D341Med (cell line): ENCODE data around the gene RNF180.

Source experiments
- DNase-seq: peaks from one replicate; pipeline ENCODE4 v3.0.0; 2012; ENCODE audit warnings: low spot score

The RNF180 gene, protein sequence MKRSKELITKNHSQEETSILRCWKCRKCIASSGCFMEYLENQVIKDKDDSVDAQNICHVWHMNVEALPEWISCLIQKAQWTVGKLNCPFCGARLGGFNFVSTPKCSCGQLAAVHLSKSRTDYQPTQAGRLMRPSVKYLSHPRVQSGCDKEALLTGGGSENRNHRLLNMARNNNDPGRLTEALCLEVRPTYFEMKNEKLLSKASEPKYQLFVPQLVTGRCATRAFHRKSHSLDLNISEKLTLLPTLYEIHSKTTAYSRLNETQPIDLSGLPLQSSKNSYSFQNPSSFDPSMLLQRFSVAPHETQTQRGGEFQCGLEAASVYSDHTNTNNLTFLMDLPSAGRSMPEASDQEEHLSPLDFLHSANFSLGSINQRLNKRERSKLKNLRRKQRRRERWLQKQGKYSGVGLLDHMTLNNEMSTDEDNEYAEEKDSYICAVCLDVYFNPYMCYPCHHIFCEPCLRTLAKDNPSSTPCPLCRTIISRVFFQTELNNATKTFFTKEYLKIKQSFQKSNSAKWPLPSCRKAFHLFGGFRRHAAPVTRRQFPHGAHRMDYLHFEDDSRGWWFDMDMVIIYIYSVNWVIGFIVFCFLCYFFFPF

DNA sequence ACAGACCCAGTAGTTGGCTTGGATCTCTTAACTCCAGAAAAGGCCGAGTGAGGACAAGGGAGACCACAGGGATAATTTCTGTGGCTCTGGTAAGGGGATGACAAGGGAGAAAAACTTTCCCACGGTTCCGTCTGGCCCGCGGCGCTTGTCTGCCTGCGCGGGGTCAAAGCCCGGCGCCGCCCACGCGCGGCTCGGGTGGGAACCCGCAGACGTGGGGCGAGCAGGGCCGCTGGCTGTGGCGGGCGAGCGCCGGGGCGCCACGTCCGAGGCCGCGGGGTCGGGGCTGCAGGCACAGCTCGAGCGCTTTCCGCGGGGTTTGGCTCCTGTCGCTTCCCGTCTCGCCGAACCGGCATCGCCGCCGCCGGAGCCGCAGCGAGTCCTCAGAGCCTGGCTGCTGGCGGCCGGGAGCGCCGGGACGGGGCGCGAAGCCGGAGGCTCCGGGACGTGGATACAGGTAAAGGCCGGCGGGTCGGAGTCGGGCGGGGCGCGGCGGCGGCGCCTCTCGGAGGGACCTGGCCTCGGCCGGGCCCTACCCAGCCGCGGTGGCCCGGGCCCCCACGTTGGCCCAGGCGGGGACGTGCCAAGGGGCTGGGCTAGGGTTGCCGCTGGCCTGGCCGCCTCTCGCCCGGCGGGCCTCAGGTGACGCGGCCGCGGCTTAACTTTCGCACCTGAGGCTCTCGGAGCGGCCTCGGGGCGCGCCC lies at the start of gene RNF180:
Gene RNF180, plus strand, starts transcription at position 344 of the 701 bp plus-strand sequence. CDS start 34,965 bp downstream, outside the sequence.
- peak; percentile 79 for DNase-seq

DNA sequence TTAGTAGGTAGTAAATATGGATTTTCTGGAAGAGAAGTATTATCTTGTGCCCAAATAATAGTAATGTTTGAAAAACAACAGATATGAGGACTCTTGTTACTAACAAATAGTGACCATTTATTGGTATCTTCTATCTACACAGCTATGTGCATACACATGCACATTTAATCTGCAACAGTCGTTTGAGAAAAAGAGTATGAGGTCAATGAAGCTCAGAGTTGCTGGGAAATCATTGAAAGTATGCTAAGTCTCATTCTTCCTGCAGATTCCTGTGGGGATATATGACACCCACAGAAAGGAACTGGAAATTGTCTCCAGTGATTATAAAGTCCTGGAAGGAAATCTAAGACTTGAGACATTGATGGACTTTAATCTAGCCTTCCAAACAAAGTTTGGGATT lies 40.1 kb upstream of the RNF180 start:
- no peak for DNase-seq

DNA sequence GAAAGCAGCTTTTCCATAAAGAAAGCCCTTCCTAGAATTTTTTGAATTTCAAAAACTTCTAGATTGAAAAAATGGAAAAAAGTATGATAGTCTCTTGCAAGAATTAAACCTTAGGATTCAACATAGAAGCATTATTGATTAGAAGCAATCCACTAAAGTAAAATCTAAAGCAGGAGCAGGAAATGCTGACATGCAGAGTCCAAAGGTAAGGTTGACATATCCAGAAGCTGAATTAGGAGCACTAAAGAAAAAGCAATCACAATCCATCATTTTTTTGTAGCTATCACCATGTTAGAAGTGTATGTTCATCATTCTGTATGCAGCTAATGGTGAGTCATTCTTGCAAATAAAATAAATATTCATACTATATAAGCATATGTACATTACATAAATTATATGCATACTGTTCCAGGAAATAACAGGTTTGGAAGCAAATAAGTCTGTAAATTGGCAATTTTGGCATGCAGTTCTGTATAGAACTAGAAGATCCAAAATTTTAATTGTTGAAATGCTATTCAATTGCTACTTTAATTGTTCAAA lies 39.4 kb upstream of the RNF180 start:
- DNase-seq: no peak

DNA sequence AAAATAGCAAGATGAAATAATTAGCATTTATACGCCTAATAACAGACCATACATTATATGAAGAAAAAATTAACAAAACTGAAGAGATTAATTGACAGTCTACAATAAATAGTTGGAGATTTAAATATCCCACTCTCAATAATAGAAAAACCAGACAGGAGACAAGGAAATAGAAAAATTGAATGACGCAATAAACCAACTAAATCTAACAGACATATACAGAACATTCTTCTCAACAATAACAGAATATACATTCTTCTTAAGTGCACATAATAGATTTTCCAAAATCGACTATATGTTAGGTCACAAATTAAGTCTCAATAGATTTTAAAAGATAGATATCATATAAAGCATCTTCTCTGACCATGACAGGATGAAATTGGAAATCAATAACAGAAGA lies 25.6 kb upstream of the RNF180 start:
- no peak for DNase-seq

DNA sequence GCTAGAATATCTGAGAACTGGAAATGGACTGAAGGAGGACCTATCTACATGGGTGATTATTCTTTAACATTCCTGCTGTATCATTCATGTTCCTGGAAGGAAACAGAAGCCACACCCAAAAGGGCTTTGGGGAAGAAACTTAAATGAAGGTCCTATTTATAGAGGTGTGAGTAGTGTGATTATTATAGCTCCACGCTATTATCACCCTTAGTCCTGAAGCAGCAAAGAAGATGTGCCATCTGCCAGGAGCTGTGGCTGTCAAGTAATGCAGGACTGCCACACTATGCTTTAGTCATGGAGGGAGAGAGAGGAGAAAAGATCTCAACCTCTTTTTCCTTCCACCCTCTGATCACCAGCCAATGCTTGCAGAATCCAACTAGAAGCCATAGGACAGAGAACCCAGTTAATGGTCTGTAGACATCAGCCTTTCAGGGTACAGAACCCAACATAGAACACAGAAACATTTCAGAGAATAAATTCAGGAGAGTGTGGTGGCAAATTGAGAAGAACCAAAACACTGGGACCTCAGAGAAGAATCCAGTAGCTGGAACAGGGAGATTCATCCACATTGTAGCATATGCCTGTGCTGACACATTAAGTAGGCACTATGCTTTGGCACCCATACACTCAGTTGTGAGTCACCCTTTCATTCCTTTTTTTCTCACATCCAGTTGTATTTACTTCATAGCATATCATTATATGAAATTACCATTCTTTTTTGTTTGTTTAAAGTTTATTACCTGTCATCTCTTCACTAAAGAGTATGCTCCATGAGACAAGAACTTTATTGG lies 21.0 kb upstream of the RNF180 start:
- DNase-seq: no peak

DNA sequence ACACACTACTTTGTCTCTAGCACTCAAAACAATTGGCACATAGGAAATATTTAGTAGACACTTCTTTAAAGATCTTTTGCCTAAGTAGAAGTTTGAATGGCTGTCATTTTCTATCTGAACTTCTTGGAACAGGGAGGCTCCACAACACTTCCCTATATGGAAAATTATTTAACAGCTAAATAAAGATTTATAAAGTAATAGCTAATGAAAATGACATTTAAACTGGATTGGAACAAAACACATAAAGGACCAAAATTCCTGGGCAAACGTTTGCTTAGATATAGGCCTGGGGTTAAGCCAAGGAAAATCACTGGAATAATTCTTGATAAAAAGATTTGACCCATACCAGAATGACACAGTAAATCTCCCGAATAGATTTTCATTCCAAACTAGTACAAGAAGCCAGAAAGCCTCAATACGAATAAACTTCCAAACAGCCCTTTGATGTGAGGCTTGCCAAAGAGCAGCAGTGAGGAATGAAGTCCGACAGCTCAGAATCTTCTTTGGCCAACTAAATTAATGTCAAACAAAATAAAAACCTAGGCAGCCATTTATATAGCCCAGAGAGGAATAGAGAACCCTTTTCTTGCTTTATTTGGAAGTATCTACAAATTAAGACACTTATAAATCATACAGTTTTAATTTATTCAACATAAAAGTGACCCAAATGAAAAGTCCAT lies 20.3 kb upstream of the RNF180 start:
- DNase-seq: no peak

DNA sequence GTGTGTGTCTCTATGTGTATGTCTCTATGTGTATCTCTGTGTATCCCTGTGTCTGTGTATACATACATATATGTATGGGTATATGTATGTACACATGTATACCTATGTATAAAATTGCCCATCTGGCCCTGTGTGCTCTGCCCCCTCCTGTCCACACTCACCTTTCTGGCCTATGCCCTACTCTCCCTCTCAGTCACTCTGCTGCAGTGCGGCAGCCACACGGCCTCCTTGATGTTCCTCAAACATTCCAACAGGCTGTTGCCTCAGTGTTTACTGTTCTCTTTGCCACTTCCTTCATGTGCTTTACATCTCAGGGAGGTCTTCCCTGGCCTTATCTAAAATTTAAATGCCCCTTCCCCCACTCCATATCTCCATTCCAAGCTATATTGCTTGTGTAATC lies 18.3 kb upstream of the RNF180 start:
- DNase-seq: no peak

DNA sequence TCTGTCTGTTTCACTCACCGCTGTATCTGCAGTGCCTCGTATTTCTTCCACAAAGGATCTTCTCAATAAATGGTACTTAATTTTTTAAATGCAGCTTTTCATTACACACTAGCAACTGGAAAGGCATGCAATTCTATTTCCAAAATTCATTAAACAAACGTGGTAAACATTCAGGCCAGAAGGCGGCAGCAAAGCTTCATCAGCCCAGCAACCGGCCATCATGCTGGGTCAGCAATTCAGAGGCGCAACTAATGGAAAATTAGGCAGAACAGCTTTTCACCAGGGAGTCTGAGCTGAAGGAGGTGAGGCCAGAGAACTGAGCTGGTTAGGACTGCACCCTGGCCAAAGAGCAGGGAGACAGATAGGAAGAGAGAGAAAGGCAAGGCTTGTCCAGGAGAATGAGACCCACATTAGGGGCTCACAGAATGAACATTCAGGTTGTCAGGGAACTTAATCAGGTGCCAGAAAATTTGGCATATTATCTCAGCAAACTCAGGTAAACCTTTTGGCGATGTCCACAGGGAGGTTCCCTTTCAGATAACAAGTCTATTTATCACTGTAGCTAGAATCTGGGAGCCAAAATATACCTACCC lies 17.7 kb upstream of the RNF180 start:
- DNase-seq: peak; percentile 57

DNA sequence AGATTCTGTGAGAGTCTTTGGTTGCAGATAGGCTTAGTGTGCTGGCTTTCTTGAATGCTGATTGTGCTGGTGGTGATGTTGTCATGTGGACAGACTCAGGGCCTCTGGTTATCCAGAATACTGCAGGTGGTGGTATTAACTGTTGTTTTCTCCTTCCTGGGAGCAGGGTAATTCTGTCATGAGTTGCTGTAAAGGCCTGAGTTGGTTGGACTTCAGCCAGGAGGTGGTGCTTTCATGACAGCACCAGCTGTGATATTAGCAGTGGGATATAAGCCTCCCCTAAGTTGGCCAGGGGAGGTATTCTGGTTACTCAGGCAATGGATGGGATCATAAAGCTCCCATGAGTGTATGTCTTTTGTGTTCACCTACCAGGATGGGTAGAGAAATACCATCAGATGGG lies 16.4 kb upstream of the RNF180 start:
- no peak for DNase-seq

DNA sequence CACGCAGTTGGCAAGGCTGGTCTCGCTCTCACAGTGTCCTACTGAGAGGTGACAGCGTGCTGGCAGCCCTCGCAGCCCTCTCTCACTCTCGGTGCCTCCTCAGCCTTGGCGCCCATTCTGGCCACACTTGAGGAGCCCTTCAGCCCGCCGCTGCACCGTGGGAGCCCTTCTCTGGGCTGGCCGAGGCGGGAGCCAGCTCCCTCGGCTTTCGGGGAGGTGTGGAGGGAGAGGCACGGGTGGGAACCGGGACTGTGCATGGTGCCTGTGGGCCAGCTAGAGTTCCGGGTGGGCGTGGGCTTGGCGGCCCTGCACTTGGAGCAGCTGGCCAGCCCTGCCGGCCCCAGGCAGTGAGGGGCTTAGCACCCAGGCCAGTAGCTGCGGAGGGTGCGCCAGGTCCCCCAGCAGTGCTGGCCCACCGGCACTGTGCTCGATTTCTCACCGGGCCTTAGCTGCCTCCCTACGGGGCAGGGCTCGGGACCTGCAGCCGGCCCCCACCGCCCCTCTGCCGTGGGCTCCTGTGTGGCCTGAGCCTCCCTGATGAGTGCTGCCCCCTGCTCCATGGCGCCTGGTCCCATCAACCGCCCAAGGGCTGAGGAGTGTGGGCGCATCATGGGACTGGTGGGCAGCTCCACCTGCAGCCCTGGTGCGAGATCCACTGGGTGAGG lies 15.7 kb upstream of the RNF180 start:
- no peak for DNase-seq

DNA sequence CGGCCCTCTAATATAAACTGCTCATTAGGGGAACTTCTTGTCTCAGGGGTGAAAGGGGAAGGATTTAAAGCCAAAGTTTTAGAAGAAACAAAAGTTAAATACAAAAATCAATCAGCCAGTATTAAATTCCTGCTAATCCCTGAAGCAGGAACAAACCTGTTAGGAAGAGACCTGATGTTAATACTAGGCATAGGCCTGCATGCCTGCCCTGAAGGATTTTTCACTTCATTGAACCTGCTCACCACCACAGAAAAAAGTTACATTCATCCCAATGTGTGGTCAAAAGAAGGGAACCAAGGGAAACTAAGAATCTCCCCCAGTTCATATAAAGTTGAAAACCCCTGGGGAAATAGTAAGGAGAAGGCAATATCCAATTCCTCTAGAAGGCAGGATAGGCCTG lies 9.4 kb upstream of the RNF180 start:
- DNase-seq: no peak

DNA sequence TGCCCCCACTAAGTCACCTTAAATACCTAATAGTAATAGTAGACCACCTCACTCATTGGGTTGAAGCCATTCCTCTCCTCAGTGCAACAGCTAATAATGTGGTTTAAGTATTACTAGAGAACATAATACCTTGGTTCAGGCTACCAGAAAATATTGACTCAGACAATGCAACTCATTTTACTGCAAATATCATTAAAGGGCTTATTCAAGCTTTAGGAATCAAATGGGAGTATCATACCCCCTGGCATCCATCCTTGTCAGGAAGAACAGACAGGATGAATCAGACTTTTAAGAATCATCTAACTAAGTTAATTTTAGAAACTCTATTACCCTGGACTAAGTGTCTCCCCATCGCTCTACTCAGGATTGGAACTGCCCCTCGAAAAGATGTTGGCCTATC lies 6.8 kb upstream of the RNF180 start:
- DNase-seq: no peak

DNA sequence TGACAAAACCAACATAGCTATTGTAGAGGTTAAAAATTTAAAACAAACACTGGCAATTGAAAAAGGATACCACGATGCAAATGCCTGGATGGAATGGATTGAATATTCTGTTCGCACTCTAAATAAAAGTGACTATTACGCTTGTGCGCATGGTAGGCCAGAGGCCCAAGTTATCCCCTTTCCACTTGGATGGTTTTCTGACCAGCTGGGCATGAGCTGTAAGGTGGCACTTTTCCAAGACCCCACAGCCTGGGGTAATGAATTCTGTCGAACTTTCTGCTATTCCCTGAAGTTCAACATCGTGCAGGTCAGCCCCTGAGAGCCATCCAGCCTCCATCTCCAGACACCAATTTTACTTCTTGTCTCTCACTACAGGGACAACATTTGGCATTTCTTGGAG lies 5.4 kb upstream of the RNF180 start:
- no peak for DNase-seq

DNA sequence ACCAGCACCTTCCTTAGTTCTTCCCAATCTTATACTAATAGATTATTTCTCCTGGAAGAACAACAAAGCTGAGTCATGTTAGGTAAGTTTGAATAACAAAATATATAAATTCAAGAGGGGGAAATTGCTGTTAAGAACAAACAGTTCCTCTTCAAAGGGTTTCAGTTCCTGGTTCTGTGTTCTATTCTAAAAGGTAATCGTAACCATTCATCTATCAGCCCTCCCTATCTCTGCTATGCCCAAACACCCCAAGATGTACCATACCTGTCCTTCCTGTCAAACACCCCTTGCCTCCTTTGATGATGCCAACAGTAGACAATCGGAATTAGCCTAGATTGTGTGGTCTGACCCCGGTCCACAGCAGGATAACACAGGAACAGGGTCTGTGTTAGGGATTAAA lies 4.2 kb upstream of the RNF180 start:
- DNase-seq: no peak

DNA sequence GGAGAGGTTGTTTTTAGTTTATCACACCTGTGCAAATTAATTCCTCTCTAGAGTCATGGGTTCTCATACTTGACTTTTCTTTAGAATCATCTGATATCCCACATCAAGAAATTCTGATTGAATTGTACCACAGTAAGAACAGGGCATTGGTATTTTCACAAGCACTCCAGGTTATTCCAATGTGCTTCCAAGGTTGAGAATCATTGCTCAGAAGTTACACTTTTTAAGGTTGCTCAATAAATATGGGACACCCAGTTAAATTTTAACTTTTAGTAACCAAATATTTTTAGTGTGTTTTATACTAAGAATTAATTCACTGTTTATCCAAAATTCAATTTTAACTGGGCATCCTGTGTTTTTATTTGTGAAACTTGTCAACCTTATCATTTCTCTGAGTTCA lies 2.5 kb upstream of the RNF180 start:
- no peak for DNase-seq

DNA sequence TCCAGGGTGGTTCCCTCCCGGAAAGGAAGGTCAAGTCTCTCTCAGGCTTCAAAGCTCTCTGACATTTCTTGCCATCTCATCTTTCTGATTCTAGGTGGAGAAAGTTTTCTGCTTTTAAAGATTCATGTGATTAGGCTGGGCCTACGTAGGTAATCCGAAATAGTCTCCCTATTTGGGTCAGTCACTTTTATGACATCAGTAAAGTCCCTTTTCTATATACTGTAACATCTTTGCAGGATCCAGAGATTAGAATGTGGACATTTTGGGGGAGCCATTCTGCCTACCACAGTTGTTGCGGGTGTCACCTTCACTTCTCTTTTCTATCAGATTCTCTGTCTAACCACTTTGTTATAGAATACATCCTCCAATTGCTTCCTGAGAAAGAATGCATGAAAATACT lies 1.9 kb upstream of the RNF180 start:
- no peak for DNase-seq

DNA sequence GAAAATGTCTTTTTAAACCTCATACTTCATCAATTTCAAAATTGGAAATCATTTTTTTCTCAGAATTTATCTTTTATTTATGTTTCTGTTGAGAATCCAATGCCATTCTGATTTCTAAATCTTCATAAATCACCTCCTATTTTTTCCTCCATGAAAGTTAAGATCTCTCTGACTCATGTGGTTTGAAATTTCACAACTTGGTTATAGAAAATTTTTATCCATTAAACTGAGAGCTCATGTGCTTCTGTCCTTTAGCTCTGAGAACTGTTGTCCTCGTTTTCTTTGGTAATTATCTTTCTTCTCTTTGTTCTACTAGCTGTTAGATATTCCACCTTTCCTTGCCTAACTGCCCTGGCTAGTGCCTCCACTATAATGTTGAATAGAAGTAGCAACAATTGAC lies 1.5 kb upstream of the RNF180 start:
- DNase-seq: no peak

DNA sequence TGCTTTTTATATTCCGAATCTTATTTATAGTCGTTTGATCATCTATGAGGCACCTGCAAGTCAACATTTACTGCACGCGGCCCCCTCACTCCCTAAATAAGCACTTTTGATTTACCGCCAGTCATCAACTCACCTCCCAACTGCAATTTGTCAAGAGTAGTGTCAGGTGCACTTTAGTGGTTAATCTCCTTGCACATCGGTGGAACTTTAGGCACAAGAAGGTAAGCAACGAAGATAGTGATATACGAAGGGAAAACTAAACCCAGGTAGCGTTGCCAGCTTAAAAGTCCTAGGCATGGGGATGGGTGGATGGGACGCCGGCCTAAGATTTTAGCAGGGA lies 513 bp upstream of the RNF180 start:
- DNase-seq: no peak

DNA sequence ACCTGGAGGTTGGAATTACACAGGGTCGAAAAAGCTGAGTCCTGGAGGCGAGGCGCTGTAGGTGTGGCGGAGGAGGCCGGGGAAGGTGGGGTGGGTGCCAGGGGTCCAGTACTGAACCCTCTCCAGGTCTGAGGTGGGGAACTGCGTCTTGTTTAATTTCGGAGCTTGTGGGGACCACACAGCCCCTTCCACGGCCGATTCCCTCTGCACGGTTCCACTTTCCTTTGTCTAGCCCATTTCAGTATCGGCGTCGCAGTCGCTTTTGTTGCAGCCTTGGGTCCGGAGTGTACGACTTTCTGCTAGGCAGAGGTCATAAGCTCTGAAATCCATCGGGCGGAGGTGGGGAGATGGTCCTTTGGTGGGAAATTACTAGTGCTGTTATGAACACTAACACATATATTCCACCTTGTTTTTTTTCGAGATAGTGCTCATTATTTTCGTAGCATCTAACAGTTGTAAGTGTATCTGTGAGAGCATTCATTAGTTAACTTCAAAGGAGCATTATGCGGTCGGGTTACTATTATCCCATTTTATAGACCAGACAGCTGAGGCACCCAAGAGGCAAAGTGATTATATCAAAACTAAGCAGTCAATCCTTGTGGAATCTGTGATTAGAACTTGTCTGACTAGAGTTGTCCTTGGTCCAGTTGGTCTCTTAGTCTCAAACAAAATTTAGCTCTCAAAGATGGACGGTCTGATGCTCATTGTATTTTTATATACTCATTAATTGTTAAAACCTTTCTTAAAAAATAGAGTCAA lies 737 bp downstream of the RNF180 start:
- DNase-seq: no peak

DNA sequence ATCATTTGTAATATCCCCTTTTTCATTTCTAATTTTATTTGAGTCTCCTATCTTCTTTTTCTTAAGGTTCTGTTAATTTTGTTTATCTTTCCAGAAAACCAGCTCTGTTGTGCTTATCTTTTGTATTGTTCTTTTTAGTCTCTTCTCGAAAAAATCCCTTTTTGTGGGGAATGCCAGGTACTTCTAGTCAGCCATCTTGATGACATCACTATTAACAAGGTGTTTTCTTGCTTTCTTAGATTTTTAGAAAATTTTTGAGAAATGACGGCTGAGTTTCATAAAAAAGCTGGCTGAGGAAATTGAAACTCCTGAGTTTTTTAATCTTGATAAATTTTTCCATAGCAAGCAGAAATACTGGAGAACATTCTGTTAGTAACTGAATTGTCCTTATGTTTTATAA lies 10.7 kb downstream of the RNF180 start:
- DNase-seq: no peak
